ENCODE data around the gene RASA3. TPM values are rescaled to one million over a fixed set of nuclear protein-coding genes. Genes with fewer than 3 reads are reported as not detected.
A peak's percentile ranks its signal among the peaks of the same experiment; 100 is the strongest.

RASA3 gene
- total RNA-seq, 1 donor from 2014 or later = 41.1 TPM

DNA sequence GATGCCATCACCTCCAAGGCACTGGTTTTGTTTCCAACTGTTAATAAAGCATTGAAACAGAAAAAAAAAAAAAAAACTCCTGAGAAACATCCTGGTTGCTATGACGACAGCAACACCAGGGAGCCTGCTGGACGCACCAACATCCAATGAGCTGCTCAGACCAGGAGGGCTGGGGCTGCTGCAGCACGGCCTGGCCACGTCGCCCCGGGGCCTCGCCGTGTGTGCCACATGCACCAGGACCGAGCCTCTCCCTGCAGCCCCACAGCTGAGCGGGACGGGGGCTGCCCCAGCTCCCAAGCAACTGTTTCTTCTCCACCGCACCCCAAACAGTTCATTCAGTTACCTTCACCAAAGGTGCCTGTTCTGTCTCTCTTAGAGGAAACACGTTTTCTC is 54.5 kb downstream of the RASA3 start:
- TF ChIP-seq, protein P1, sequence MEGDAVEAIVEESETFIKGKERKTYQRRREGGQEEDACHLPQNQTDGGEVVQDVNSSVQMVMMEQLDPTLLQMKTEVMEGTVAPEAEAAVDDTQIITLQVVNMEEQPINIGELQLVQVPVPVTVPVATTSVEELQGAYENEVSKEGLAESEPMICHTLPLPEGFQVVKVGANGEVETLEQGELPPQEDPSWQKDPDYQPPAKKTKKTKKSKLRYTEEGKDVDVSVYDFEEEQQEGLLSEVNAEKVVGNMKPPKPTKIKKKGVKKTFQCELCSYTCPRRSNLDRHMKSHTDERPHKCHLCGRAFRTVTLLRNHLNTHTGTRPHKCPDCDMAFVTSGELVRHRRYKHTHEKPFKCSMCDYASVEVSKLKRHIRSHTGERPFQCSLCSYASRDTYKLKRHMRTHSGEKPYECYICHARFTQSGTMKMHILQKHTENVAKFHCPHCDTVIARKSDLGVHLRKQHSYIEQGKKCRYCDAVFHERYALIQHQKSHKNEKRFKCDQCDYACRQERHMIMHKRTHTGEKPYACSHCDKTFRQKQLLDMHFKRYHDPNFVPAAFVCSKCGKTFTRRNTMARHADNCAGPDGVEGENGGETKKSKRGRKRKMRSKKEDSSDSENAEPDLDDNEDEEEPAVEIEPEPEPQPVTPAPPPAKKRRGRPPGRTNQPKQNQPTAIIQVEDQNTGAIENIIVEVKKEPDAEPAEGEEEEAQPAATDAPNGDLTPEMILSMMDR (IDR thresholded peaks at IDR 0.05; ENCODE audit: insufficient read depth, low read depth, low read length) = no peak
- TF ChIP-seq EZH2 (IDR thresholded peaks at IDR 0.05; ENCODE audit: insufficient read depth, low read length) = no peak
- no peak overlapping the region for H3K4me3 Mint-ChIP-seq (ENCODE audit: unreplicated experiment)
- DNase-seq (ENCODE audit: low read depth) = peak; percentile 79

GRCh38 chr13:114077099-114077932 is 55.1 kb downstream of the RASA3 start:
- TF ChIP-seq, protein P1 (IDR thresholded peaks at IDR 0.05; ENCODE audit: insufficient read depth, low read depth, low read length) = no peak
- TF ChIP-seq EZH2 (IDR thresholded peaks at IDR 0.05; ENCODE audit: insufficient read depth, low read length) = no peak
- no peak overlapping the region for H3K4me3 ChIP-seq (ENCODE audit: insufficient read depth, low read depth, low read length)
- H3K4me1 ChIP-seq (ENCODE audit: insufficient read depth, low read length) = peaks cover 21% of the 10 kb centered on the region
- peaks cover 98% of the 10 kb centered on the region for H3K79me2 ChIP-seq (ENCODE audit: insufficient read depth, low read length)
- H3K9ac ChIP-seq (ENCODE audit: low read length) = peak overlapping the region; percentile 26
- FAIRE-seq (no peak), DNase-seq (ENCODE audit: low read depth) (no peak)
- Mint-ChIP-seq H3K27ac (ENCODE audit: unreplicated experiment) (no peak overlapping the region), H3K36me3 (ENCODE audit: low read depth, unreplicated experiment) (peaks cover 24% of the 10 kb centered on the region), H3K27me3 (ENCODE audit: low read depth, unreplicated experiment) (no peaks in the 10 kb centered on the region), H3K4me3 (ENCODE audit: unreplicated experiment) (no peak overlapping the region), H3K9me3 (ENCODE audit: unreplicated experiment) (no peaks in the 10 kb centered on the region), H3K4me1 (ENCODE audit: low read depth, unreplicated experiment) (peaks cover 12% of the 10 kb centered on the region)
- H3K36me3 ChIP-seq (ENCODE audit: insufficient read depth, low read length) = peaks cover 11% of the 10 kb centered on the region
- no peak overlapping the region for H2AFZ ChIP-seq (ENCODE audit: low read depth, low read length)
- no peak overlapping the region for H3K4me2 ChIP-seq (ENCODE audit: low read length)
- H3K27ac ChIP-seq (ENCODE audit: low read depth, low read length) = no peak overlapping the region
- no peaks in the 10 kb centered on the region for H3K9me3 ChIP-seq (ENCODE audit: insufficient read depth, low read depth, low read length)
- H4K20me1 ChIP-seq (ENCODE audit: insufficient read depth, low read length) = peaks cover 92% of the 10 kb centered on the region
- no peaks in the 10 kb centered on the region for H3K27me3 ChIP-seq (ENCODE audit: insufficient read depth, low read length)

More for the DNA sequence above, 54.5 kb downstream of the RASA3 start:
- Mint-ChIP-seq H3K4me1 (ENCODE audit: low read depth, unreplicated experiment) (peaks cover 12% of the 10 kb centered on the region), H3K36me3 (ENCODE audit: low read depth, unreplicated experiment) (peaks cover 28% of the 10 kb centered on the region), H3K27me3 (ENCODE audit: low read depth, unreplicated experiment) (no peaks in the 10 kb centered on the region), H3K27ac (ENCODE audit: unreplicated experiment) (no peak overlapping the region), H3K9me3 (ENCODE audit: unreplicated experiment) (no peaks in the 10 kb centered on the region)
- H3K4me1 ChIP-seq (ENCODE audit: insufficient read depth, low read length) = peaks cover 20% of the 10 kb centered on the region
- H3K36me3 ChIP-seq (ENCODE audit: insufficient read depth, low read length) = peaks cover 11% of the 10 kb centered on the region
- H3K4me3 ChIP-seq (ENCODE audit: insufficient read depth, low read depth, low read length) = no peak overlapping the region
- H2AFZ ChIP-seq (ENCODE audit: low read depth, low read length) = no peak overlapping the region
- peaks cover 98% of the 10 kb centered on the region for H3K79me2 ChIP-seq (ENCODE audit: insufficient read depth, low read length)
- H3K9me3 ChIP-seq (ENCODE audit: insufficient read depth, low read depth, low read length) = no peaks in the 10 kb centered on the region
- peak overlapping the region; percentile 58 for H3K4me2 ChIP-seq (ENCODE audit: low read length)
- FAIRE-seq = no peak
- peak overlapping the region; percentile 38 for H3K27ac ChIP-seq (ENCODE audit: low read depth, low read length)
- H4K20me1 ChIP-seq (ENCODE audit: insufficient read depth, low read length) = peaks cover 92% of the 10 kb centered on the region
- H3K9ac ChIP-seq (ENCODE audit: low read length) = peak overlapping the region; percentile 51
- no peaks in the 10 kb centered on the region for H3K27me3 ChIP-seq (ENCODE audit: insufficient read depth, low read length)

All from astrocyte (in vitro differentiated cells and primary cell).